ENCODE results near the gene MMS22L. TPM values are rescaled to one million over a fixed set of nuclear protein-coding genes. Genes with fewer than 3 reads are reported as not detected.

Gene MMS22L
- polyA plus RNA-seq, 3 donors from 2014 or later: 1.6 to 15.1 (median 4.3) TPM

- H3K27me3 Mint-ChIP-seq (ENCODE audit: low read depth in 3 of 3): peaks cover 0 to 1% (median 0%) of the 10 kb centered on the region in 3 donors
- H3K4me1 Mint-ChIP-seq: no peaks in the 10 kb centered on the region
- no peak overlapping the region for H3K27ac Mint-ChIP-seq
- no peak for DNase-seq
- no peak overlapping the region for H3K4me3 Mint-ChIP-seq
- no peaks in the 10 kb centered on the region for H3K9me3 Mint-ChIP-seq
- peaks cover 0 to 8% (median 3%) of the 10 kb centered on the region in 3 donors for H3K36me3 Mint-ChIP-seq
Measured at GRCh38 chr6:97214671-97215070, 68.3 kb downstream of the MMS22L start.

- Mint-ChIP-seq H3K36me3 (peaks cover 0 to 7% (median 1%) of the 10 kb centered on the region in 3 donors), H3K4me1 (peaks cover 0 to 1% of the 10 kb centered on the region in 2 donors), H3K27ac (no peak overlapping the region), H3K9me3 (no peaks in the 10 kb centered on the region), H3K4me3 (no peak overlapping the region), H3K27me3 (ENCODE audit: low read depth in 3 of 3) (peaks cover 0 to 2% (median under 1%) of the 10 kb centered on the region in 3 donors)
- no peak for DNase-seq
Measured at GRCh38 chr6:97207383-97207782, 75.6 kb downstream of the MMS22L start.

- no peak for DNase-seq
- Mint-ChIP-seq H3K9me3 (no peaks in the 10 kb centered on the region), H3K4me1 (peaks cover 0 to 1% of the 10 kb centered on the region in 2 donors), H3K27me3 (ENCODE audit: low read depth in 3 of 3) (peaks cover 0 to 2% (median 0%) of the 10 kb centered on the region in 3 donors), H3K36me3 (peaks cover 0 to 4% (median 0%) of the 10 kb centered on the region in 3 donors), H3K4me3 (no peak overlapping the region), H3K27ac (no peak overlapping the region)
Measured at GRCh38 chr6:97205966-97206365, 77.0 kb downstream of the MMS22L start.

GRCh38 chr6:97203343-97203742, 79.7 kb downstream of the MMS22L start:
- H3K36me3 Mint-ChIP-seq: peaks cover 0 to 7% (median 0%) of the 10 kb centered on the region in 3 donors
- DNase-seq: no peak
- H3K27ac Mint-ChIP-seq: no peak overlapping the region
- H3K27me3 Mint-ChIP-seq (ENCODE audit: low read depth in 3 of 3): peaks cover 0 to 2% (median 0%) of the 10 kb centered on the region in 3 donors
- peaks cover 0 to 1% of the 10 kb centered on the region in 2 donors for H3K4me1 Mint-ChIP-seq
- no peak overlapping the region for H3K4me3 Mint-ChIP-seq
- H3K9me3 Mint-ChIP-seq: no peaks in the 10 kb centered on the region

GRCh38 chr6:97198046-97198565, 84.9 kb downstream of the MMS22L start:
- H3K27ac Mint-ChIP-seq: no peak overlapping the region
- no peaks in the 10 kb centered on the region for H3K27me3 Mint-ChIP-seq (ENCODE audit: low read depth in 3 of 3)
- H3K36me3 Mint-ChIP-seq: peaks cover 0 to 17% (median 0%) of the 10 kb centered on the region in 3 donors
- H3K4me1 Mint-ChIP-seq: no peaks in the 10 kb centered on the region
- DNase-seq: no peak
- no peak overlapping the region for H3K4me3 Mint-ChIP-seq
- H3K9me3 Mint-ChIP-seq: no peaks in the 10 kb centered on the region

- H3K9me3 Mint-ChIP-seq: no peaks in the 10 kb centered on the region
- peaks cover 0 to 10% (median 0%) of the 10 kb centered on the region in 3 donors for H3K36me3 Mint-ChIP-seq
- DNase-seq: no peak
- peaks cover 0 to 3% of the 10 kb centered on the region in 2 donors for H3K4me1 Mint-ChIP-seq
- H3K27ac Mint-ChIP-seq: no peak overlapping the region
- H3K4me3 Mint-ChIP-seq: no peak overlapping the region
- H3K27me3 Mint-ChIP-seq (ENCODE audit: low read depth in 3 of 3): peaks cover 0 to 1% (median 0%) of the 10 kb centered on the region in 3 donors
Measured at GRCh38 chr6:97195117-97195516, 87.9 kb downstream of the MMS22L start.

- Mint-ChIP-seq H3K4me3 (no peak overlapping the region), H3K4me1 (peaks cover 0 to 3% of the 10 kb centered on the region in 2 donors), H3K27me3 (ENCODE audit: low read depth in 3 of 3) (peaks cover 0 to 1% (median 0%) of the 10 kb centered on the region in 3 donors), H3K36me3 (peaks cover 0 to 8% (median 0%) of the 10 kb centered on the region in 3 donors), H3K9me3 (no peaks in the 10 kb centered on the region), H3K27ac (no peak overlapping the region)
- DNase-seq: no peak
Measured at GRCh38 chr6:97189767-97190166, 93.2 kb downstream of the MMS22L start.

GRCh38 chr6:97187951-97188350, 95.1 kb downstream of the MMS22L start:
- DNase-seq: no peak
- Mint-ChIP-seq H3K4me3 (no peak overlapping the region), H3K9me3 (no peaks in the 10 kb centered on the region), H3K36me3 (no peaks in the 10 kb centered on the region), H3K27me3 (ENCODE audit: low read depth in 3 of 3) (peaks cover 0 to 1% (median 0%) of the 10 kb centered on the region in 3 donors), H3K4me1 (peaks cover 0 to 3% of the 10 kb centered on the region in 2 donors), H3K27ac (no peak overlapping the region)

- no peaks in the 10 kb centered on the region for H3K27me3 Mint-ChIP-seq (ENCODE audit: low read depth in 3 of 3)
- DNase-seq: peak; percentile 22 to 46 (median 32)
- H3K36me3 Mint-ChIP-seq: no peaks in the 10 kb centered on the region
- H3K4me3 Mint-ChIP-seq: no peak overlapping the region
- peaks cover 0 to 3% of the 10 kb centered on the region in 2 donors for H3K4me1 Mint-ChIP-seq
- H3K9me3 Mint-ChIP-seq: no peaks in the 10 kb centered on the region
- H3K27ac Mint-ChIP-seq: no peak overlapping the region
Measured at GRCh38 chr6:97186416-97186999, 96.5 kb downstream of the MMS22L start.

GRCh38 chr6:97177905-97178304, 105.1 kb downstream of the MMS22L start:
- Mint-ChIP-seq H3K36me3 (peaks cover 10 to 18% (median 15%) of the 10 kb centered on the region in 3 donors), H3K27me3 (ENCODE audit: low read depth in 3 of 3) (no peaks in the 10 kb centered on the region), H3K9me3 (no peaks in the 10 kb centered on the region), H3K27ac (no peak overlapping the region), H3K4me1 (no peaks in the 10 kb centered on the region), H3K4me3 (no peak overlapping the region)
- DNase-seq: no peak

- Mint-ChIP-seq H3K27ac (no peak overlapping the region), H3K4me3 (no peak overlapping the region), H3K4me1 (no peaks in the 10 kb centered on the region), H3K27me3 (ENCODE audit: low read depth in 3 of 3) (no peaks in the 10 kb centered on the region), H3K36me3 (peaks cover 10 to 21% (median 21%) of the 10 kb centered on the region in 3 donors), H3K9me3 (no peaks in the 10 kb centered on the region)
- DNase-seq: no peak
Measured at GRCh38 chr6:97176468-97176867, 106.5 kb downstream of the MMS22L start.

GRCh38 chr6:97175806-97176205, 107.2 kb downstream of the MMS22L start:
- Mint-ChIP-seq H3K4me1 (no peaks in the 10 kb centered on the region), H3K36me3 (peaks cover 14 to 26% (median 22%) of the 10 kb centered on the region in 3 donors), H3K4me3 (no peak overlapping the region), H3K27ac (no peak overlapping the region), H3K27me3 (ENCODE audit: low read depth in 3 of 3) (no peaks in the 10 kb centered on the region), H3K9me3 (no peaks in the 10 kb centered on the region)
- no peak for DNase-seq

GRCh38 chr6:97174471-97174870, 108.5 kb downstream of the MMS22L start:
- H3K4me1 Mint-ChIP-seq: no peaks in the 10 kb centered on the region
- peaks cover 19 to 24% (median 20%) of the 10 kb centered on the region in 3 donors for H3K36me3 Mint-ChIP-seq
- no peaks in the 10 kb centered on the region for H3K9me3 Mint-ChIP-seq
- H3K27ac Mint-ChIP-seq: peak overlapping the region in 1 of 6 donors; percentile 1
- H3K27me3 Mint-ChIP-seq (ENCODE audit: low read depth in 3 of 3): no peaks in the 10 kb centered on the region
- no peak overlapping the region for H3K4me3 Mint-ChIP-seq
- DNase-seq: no peak

- no peaks in the 10 kb centered on the region for H3K27me3 Mint-ChIP-seq (ENCODE audit: low read depth in 3 of 3)
- H3K4me3 Mint-ChIP-seq: no peak overlapping the region
- peaks cover 2 to 8% (median 6%) of the 10 kb centered on the region in 6 donors for H3K9me3 Mint-ChIP-seq
- H3K27ac Mint-ChIP-seq: no peak overlapping the region
- peaks cover 45 to 59% (median 58%) of the 10 kb centered on the region in 3 donors for H3K36me3 Mint-ChIP-seq
- no peak for DNase-seq
- H3K4me1 Mint-ChIP-seq: no peaks in the 10 kb centered on the region
Measured at GRCh38 chr6:97160280-97160679, 122.7 kb downstream of the MMS22L start.

Measured in immature natural killer cell (primary cell).